Suppressor macrophage treated with lipopolysaccharide for 4 hours (primary cell): ENCODE measurements around the gene CCNL1.
"Not testable (repeated sequence)": the region's sequence is repeated elsewhere in the genome, so short reads cannot be mapped to it uniquely, and the experiment has no call there.

ENCODE experiments used
- DNase-seq: peaks from one replicate; pipeline ENCODE4 v3.0.0-alpha.2; 2020

The CCNL1 gene

DNA sequence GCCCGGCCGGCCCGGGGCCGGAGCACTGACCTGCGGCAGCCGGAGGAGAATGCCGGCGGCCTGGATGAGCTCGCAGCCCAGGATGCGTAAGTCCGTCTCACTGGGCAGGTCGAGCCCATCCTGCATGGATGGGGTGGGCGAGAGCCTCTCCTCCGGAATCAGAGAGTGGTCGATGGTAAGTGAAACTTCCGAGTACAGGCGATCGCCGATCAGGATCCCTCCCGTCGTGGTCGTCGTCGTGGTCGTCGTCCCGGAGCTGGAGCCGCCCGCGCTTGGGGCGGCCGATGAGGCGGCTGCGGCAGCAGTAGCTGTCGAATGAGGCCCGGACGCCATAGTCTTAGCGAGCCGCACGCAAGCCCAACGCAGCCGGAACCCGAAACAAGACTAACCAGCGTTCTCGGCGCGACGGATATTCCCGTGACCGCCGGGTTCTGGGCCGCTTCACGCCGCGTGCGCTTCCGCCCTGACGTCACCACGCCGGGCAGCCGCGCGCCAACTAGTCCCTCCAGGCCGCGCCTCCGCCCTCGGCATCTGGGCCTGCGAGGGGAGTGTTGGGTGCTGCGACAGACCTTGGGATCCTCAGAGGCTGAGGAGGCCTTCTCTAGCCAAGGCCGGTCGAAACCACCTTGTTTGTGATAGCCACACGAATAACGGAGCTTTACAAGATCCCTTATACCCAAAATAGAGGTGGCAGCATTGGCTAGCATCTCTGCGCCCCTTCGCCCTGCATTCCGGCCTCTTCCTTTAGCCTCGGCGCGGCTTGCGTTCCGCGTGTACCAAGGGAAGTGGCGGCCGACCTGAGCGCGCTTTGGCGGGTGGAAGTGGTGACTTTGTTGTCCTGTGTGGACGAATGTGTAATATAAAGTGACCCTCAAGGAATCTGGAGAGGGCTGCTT, at the start of gene CCNL1:
Gene CCNL1 (minus strand): TSS at position 386 of the 896 bp plus-strand sequence. CDS start 53 bp downstream, at position 333.
- peak; percentile 99 for DNase-seq

DNA sequence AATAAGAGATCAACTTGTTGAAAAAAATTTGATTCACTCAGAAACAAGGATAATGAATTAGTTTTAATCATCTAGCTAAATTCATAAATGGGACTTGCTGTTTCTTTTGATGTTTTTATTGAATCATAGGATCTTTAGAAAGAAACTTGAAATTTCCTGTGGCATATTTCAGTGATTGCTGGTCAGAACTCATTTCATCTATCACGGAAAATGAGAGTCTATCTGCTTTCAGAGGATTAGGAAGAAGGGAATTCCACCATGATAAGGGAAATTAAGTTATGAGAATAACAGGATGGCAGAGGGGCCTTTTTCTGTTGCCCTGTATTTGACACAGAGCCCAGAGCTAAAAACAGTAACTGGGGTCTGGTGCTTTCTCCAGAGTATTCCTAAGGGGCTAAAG, 44.9 kb upstream of the CCNL1 start:
- no peak for DNase-seq

DNA sequence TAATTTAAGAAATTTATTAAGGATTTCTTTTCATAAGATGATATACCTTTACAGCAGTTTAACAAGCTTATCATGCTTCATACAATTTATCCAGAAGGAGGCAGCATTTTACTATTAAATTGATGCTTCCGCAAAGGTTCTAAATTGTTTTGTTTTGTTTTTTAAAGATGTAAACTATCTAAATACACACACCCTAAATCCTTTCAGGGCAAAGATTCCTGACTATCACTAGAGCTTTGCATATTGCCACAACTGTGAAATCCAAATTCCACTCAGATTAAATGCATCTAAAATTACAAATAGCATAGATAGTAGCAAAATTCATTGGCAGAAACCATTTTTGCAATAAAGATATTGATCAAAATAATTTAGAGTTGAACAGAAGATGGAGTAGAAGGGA, 44.5 kb upstream of the CCNL1 start:
- DNase-seq: peak; percentile 58

GRCh38 chr3:157201648-157202278, 41.8 kb upstream of the CCNL1 start:
- DNase-seq: peak; percentile 67

GRCh38 chr3:157199841-157200240, 39.9 kb upstream of the CCNL1 start:
- no peak for DNase-seq

GRCh38 chr3:157195965-157196364, 36.0 kb upstream of the CCNL1 start:
- DNase-seq: no peak

GRCh38 chr3:157191149-157191548, 31.2 kb upstream of the CCNL1 start:
- DNase-seq: not testable (repeated sequence)

DNA sequence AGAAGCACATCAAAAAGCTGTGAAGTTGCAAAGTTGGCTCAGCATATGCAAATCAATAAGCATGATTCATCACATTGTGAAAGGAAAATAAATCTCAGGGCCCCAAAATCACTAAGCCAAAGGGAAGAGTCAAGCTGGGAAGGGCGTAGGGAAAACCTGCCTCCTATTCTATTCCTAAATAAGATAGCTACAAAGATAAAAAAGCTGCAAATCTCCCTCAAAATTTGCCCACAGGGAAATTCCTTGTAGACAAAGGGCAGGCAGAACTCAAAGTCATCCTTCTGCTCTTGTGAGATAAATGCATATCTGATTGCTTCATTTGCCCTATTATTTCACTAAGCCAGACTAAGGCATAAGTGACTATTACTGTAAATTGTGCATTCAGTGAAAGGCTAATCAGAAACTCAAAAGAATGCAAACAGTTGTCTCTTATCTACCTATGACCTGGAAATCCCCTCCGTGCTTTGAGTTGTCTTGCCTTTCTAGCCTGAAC, 30.5 kb upstream of the CCNL1 start:
- DNase-seq: peak; percentile 36

GRCh38 chr3:157188391-157188790, 28.4 kb upstream of the CCNL1 start:
- no peak for DNase-seq

DNA sequence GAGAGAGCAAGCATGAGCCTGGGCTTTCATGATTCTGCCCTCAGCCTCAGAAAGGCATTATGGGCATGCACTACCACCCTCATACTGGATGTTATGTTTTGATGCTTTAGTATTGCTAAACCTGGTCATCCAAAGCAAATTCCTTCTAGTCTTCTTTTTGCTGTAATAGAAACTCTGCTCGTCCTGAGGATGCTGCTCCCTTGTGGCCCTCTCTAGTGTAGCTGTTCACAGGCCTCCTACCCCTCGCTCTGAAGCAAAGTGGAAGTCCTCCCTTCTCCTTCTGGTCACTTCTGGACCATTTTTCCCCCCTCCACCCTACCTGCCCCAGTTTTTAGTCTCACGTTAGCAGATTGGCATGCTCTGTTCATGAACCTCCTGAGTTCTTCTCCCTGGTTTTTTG, 22.9 kb upstream of the CCNL1 start:
- DNase-seq: no peak

GRCh38 chr3:157180262-157180661, 20.3 kb upstream of the CCNL1 start:
- DNase-seq: no peak

DNA sequence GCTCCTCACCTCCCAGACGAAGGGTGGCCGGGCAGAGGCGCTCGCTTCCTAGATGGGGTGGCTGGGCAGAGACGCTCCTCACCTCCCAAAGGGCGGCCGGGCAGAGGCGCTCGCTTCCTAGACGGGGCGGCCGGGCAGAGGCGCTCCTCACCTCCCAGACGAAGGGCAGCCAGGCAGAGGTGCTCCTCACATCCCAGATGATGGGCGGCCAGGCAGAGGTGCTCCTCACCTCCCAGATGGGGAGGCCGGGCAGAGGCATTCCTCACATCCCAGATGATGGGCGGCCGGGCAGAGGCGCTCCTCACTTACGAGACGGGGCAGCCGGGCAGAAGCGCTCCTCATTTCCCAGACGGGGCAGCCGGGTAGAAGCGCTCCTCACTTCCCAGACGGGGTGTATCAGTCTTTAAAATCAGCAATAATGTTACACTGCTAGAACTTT, 19.4 kb upstream of the CCNL1 start:
- DNase-seq: no peak

DNA sequence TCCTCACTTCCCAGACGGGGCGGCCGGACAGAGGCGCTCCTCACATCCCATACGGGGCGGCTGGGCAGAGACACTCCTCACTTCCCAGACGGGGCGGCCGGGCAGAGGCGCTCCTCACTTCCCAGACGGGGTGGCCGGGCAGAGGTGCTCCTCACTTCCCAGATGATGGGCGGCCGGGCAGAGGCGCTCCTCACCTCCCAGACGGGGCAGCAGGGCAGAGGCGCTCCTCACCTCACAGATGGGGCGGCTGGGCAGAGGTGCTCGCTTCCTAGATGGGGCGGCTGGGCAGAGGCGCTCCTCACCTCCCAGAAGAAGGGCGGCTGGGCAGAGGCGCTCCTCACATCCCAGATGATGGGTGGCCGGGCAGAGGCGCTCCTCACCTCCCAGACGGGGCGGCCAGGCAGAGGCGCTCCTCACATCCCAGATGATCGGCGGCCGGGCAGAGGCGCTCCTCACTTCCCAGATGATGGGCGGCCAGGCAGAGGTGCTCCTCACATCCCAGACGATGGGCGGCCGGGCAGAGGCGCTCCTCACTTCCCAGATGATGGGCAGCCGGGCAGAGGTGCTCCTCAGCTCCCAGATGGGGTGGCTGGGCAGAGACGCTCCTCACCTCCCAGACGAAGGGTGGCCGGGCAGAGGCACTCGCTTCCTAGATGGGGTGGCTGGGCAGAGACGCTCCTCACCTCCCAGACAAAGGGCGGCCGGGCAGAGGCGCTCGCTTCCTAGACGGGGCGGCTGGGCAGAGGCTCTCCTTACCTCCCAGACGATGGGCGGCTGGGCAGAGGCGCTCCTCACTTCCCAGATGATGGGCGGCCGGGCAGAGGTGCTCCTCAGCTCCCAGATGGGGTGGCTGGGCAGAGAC, 18.8 kb upstream of the CCNL1 start:
- not testable (repeated sequence) for DNase-seq

DNA sequence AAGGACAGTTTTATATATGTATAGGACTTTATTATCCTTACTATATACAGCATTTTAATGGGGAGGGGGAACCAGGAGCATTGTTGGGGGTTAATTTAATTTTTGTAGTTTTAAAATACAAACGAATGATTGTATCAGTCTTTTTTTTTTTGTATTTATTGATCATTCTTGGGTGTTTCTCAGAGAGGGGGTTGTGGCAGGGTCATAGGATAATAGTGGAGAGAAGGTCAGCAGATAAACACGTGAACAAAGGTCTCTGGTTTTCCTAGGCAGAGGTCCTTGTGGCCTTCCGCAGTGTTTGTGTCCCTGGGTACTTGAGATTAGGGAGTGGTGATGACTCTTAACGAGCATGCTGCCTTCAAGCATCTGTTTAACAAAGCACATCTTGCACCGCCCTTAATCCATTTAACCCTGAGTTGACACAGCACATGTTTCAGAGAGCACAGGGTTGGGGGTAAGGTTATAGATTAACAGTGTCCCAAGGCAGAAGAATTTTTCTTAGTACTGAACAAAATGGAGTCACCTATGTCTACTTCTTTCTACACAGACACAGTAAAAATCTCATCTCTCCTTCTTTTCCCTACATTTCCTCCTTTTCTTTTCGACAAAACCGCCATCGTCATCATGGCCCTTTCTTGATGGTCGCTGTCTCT, 18.0 kb upstream of the CCNL1 start:
- not testable (repeated sequence) for DNase-seq

DNA sequence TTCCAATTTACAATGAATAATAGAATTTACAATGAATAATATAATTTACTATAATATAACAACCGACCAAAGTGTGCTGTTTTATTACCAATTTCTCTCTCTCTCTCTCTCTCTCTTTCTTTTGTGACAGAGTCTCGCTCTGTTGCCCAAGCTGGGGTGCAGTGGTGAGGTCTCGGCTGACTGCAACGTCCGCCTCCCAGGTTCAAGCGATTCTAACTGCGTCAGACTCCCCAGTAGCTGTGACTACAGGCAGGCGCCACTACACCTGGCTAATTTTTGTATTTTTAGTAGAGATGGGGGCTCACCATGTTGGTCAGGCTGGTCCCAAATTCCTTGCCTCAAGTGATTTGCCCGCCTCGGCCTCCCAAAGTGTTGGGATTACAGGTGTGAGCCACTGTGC, 17.0 kb upstream of the CCNL1 start:
- DNase-seq: no peak

GRCh38 chr3:157175691-157176507, 16.0 kb upstream of the CCNL1 start:
- DNase-seq: peak; percentile 72

DNA sequence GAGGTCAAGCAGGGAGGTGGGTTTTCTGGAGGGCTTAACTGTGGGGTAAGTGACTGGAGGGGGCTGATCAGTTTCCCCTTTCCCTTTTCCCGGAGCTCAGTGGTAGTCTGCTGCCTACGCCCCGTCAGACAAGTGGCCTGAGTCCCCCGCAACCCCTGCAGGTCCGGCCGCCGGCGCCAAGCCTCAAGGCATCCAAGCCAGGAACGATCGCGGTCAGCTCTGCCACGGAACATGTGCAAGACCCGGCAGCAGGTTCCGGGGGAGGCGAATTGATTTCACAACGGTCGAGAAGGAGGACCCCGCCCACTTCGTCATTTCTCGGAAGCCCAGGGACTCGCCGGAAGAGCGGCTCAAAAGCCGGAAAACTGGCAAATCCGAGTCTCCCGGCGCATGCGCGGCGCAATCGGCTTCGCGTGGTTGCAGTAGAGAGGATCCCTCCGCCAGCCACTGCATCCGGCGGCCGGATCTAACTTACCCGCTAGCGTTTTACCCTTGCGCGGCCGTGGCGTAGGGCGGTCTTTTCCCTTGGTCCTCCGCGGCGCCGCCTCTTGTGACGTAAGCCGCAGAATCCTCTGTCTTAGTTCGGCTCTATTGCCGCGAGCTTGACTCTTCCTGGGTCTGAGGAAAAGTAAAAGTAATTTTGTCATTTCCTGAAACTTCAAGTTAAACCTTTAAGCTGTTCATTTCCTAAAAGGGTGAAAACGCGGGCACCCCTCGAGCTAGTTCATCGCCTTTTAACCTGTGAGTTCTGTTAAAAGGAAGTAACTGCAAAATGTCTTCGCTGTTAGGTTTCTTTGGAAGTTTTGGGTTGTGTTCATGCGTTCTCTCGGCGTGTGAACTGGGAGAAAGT, 14.9 kb upstream of the CCNL1 start:
- DNase-seq: peak; percentile 100

DNA sequence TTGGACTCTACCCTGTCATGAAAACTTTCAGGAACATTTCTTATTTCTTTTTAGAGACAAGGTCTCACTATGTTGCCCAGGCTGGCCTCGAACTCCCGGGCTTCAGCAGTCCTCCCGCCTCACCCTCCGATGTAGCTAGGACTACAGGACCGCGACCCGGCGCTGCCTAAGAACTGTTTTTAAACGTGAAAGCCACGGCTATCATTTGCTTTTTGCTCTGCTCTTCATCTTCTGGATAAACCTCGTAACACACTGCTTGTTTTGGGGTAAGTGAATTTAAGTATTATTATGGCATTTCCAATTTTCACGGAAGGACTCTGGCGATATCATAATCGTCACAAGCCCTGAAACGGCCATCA, 14.3 kb upstream of the CCNL1 start:
- no peak for DNase-seq

- not testable (repeated sequence) for DNase-seq
These were observed 13.4 kb upstream of the CCNL1 start for GRCh38 chr3:157173343-157173742.

DNA sequence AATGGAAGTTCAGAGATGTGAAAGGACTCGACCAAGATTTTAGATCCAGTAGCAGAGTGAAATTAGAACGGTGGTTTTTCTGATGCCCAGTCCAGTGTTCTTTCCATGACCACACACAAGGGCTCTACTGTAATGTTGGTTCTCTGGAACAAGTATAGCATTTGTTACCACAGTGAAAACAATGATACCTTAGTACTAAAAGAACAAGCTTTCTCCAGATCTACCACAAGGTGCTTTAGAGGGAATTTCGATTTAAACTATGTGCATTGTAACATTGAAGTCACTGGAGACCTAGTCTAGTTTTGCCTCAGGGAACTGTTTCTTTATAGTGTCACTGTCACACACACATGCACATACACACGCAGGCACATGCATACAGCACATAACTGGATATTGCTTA, 12.8 kb upstream of the CCNL1 start:
- DNase-seq: no peak

GRCh38 chr3:157170861-157171260, 10.9 kb upstream of the CCNL1 start:
- peak; percentile 53 for DNase-seq
